Endothelial cell of umbilical vein (primary cell): ENCODE measurements around the gene MAP10. TPM values are rescaled to one million over a fixed set of nuclear protein-coding genes. Genes with fewer than 3 reads are reported as not detected.
A peak's percentile ranks its signal among the peaks of the same experiment; 100 is the strongest.

ENCODE experiments used
- BruUV-seq: library from RNA; stranded (reverse); fragments of 400-500 nt; replicated peaks from 2 replicates; lab custom pipeline; 2021; lab: Mats Ljungman, UMichigan
- CTCF ChIA-PET: fragments of 300-600, 350-600 bp; sonication (Branson Sonifier 250); formaldehyde crosslinking; loops from one replicate; lab custom pipeline; 2021; ENCODE audit warnings: antibody characterized with exemption, inconsistent platforms; lab: Charles Lee
- POLR2A ChIA-PET: fragments of 300-600, 350-600 bp; sonication (Branson Sonifier 250); formaldehyde crosslinking; loops from one replicate; lab custom pipeline; 2021; ENCODE audit warnings: antibody characterized with exemption, inconsistent platforms; lab: Charles Lee
- DNase-seq: peaks from one replicate; pipeline ENCODE4 v3.0.0-alpha.2; 2011; ENCODE audit warnings: low read depth, low spot score
- FAIRE-seq: peaks from 2 replicates; lab custom pipeline; 2011; peaks lifted over from hg19 to GRCh38; lab: Jason Lieb, UNC
- H2AFZ ChIP-seq: 2 replicates; pipeline ENCODE4 v1.6.0; 2012; ENCODE audit warnings: low read depth, low read length, control low read depth, inconsistent platforms
- H3K27ac ChIP-seq: 2 replicates; pipeline ENCODE4 v1.5.1; 2011; ENCODE audit warnings: low read depth, mild to moderate bottlenecking, control low read depth, low read length, moderate library complexity; ENCODE audit not compliant: insufficient read depth
- H3K27me3 ChIP-seq, 2 experiments: 2 replicates each; pipeline versions ENCODE4 v1.6.0 to v1.6.1; 2011; ENCODE audit warnings: low read length in 2 of 2, mixed read lengths in 1 of 2; ENCODE audit not compliant: control insufficient read depth in 2 of 2, insufficient read depth in 2 of 2
- H3K36me3 ChIP-seq, 2 experiments: 2 replicates in 1 of 2; 3 replicates in 1 of 2; pipeline ENCODE4 v1.5.1; 2011; ENCODE audit warnings: low read length in 2 of 2, mild to moderate bottlenecking in 1 of 2, moderate library complexity in 1 of 2; ENCODE audit not compliant: control insufficient read depth in 2 of 2, insufficient read depth in 2 of 2; ENCODE audit errors: extremely low read depth in 1 of 2
- H3K4me1 ChIP-seq: 3 replicates; pipeline ENCODE4 v1.5.1; 2011; ENCODE audit warnings: mild to moderate bottlenecking, low read length; ENCODE audit not compliant: control insufficient read depth, insufficient read depth; ENCODE audit errors: extremely low read depth
- H3K4me2 ChIP-seq: 2 replicates; pipeline ENCODE4 v1.6.1; 2011; ENCODE audit warnings: low read length, control low read depth, mixed read lengths; ENCODE audit not compliant: insufficient read depth
- H3K4me3 ChIP-seq, 3 experiments: fragments of 200-600 bp in 1 of 3; sonication (generic), shearing (Covaris generic) in 1 of 3; replicated peaks in 1 of 3; 2 replicates each; pipeline ENCODE4 v1.5.1; 2011 to 2016; ENCODE audit warnings: control low read depth in 3 of 3, low read length in 3 of 3, mild to moderate bottlenecking in 2 of 3, inconsistent platforms in 1 of 3, low read depth in 1 of 3, moderate library complexity in 1 of 3; ENCODE audit not compliant: insufficient read depth in 1 of 3
- H3K79me2 ChIP-seq: 2 replicates; pipeline ENCODE4 v1.6.0; 2012; ENCODE audit warnings: low read length, inconsistent platforms; ENCODE audit not compliant: control insufficient read depth, insufficient read depth
- H3K9ac ChIP-seq: replicated peaks from 2 replicates; pipeline ENCODE3; 2011; ENCODE audit warnings: low read length, control low read depth; ENCODE audit not compliant: insufficient read depth; ENCODE audit errors: extremely low read depth
- H3K9me1 ChIP-seq: replicated peaks from 3 replicates; pipeline ENCODE4 v1.6.0; 2011; ENCODE audit warnings: mild to moderate bottlenecking, low read length; ENCODE audit not compliant: control insufficient read depth, insufficient read depth; ENCODE audit errors: extremely low read depth
- H3K9me3 ChIP-seq: replicated peaks from 2 replicates; pipeline ENCODE4 v1.5.1; 2012; ENCODE audit warnings: low read length, inconsistent platforms; ENCODE audit not compliant: control insufficient read depth, insufficient read depth
- H4K20me1 ChIP-seq: replicated peaks from 2 replicates; pipeline ENCODE3; 2011; ENCODE audit warnings: mild to moderate bottlenecking, low read length; ENCODE audit not compliant: control insufficient read depth, insufficient read depth; ENCODE audit errors: extremely low read depth
- EZH2 ChIP-seq: IDR thresholded peaks from 2 replicates; pipeline ENCODE4 v1.6.1; 2012; ENCODE audit warnings: borderline replicate concordance, low read depth, mild to moderate bottlenecking, moderate library complexity, low read length, inconsistent platforms; ENCODE audit not compliant: severe bottlenecking
- FOS ChIP-seq: IDR thresholded peaks from 2 replicates; pipeline ENCODE4 v1.6.1; 2011; ENCODE audit warnings: mild to moderate bottlenecking, low read length, moderate library complexity, borderline replicate concordance; ENCODE audit not compliant: insufficient read depth
- GATA2 ChIP-seq: IDR thresholded peaks from 2 replicates; pipeline ENCODE4 v1.7.0; 2011; ENCODE audit warnings: low read depth, mild to moderate bottlenecking, moderate library complexity, mixed read lengths, low read length; ENCODE audit not compliant: insufficient read length, insufficient read depth
- MAX ChIP-seq: IDR thresholded peaks from 2 replicates; pipeline ENCODE4 v1.6.1; 2011; ENCODE audit not compliant: insufficient read depth, insufficient read length
- MYC ChIP-seq: IDR thresholded peaks from one replicate; pipeline ENCODE4 v1.6.1; 2011; ENCODE audit warnings: mild to moderate bottlenecking, low read depth, low read length
- POLR2A ChIP-seq: IDR thresholded peaks from 2 replicates; pipeline ENCODE4 v1.6.1; 2012; ENCODE audit warnings: low read depth, mild to moderate bottlenecking, control low read depth, low read length
- POLR2AphosphoS5 ChIP-seq: IDR thresholded peaks from 2 replicates; pipeline ENCODE4 v1.6.1; 2012; ENCODE audit warnings: low read depth, mild to moderate bottlenecking, control low read depth, low read length, moderate library complexity; ENCODE audit not compliant: insufficient read depth
- dilution Hi-C: fragments of 300-500 bp; cut with MboI; formaldehyde crosslinking; loops from one replicate; pipeline ENCODE4 v1.15.0; 2019; ENCODE audit warnings: low sequenced_read_pairs; ENCODE audit not compliant: extremely low pct_ligation_motif_present
- intact Hi-C: fragments of 100-400 bp; cut with micrococcal nuclease; formaldehyde crosslinking; loops from one replicate; pipeline ENCODE4 v1.10.0; 2022
- polyA plus RNA-seq, 4 experiments: library from polyadenylated mRNA; depleted of rRNA in 3 of 4; stranded (reverse) in 3 of 4; unstranded in 1 of 4; fragments of >200 nt; gene quantifications; 2 replicates each; pipeline versions ENCODE4 v1.2.1 to v1.2.3, GENCODE V29; 2011 to 2012; ENCODE audit warnings: missing spikeins in 1 of 4
- total RNA-seq: library from RNA; stranded (reverse); gene quantifications from 2 replicates; pipeline ENCODE4 v1.2.3, GENCODE V29; 2021
- TF ChIP-seq, protein P1 (sequence below), 2 donors: IDR thresholded peaks; 1 replicate in 1 of 2; 2 replicates in 1 of 2; pipeline ENCODE4 v1.5.1; 2011; ENCODE audit warnings: low read length in 2 of 2, mild to moderate bottlenecking in 2 of 2, moderate library complexity in 2 of 2, control low read depth in 1 of 2, inconsistent platforms in 1 of 2, low read depth in 1 of 2; ENCODE audit not compliant: insufficient read depth in 1 of 2; ENCODE audit errors: extremely low read depth in 1 of 2

Gene MAP10
- total and polyA plus RNA-seq, 2 donors (not counting 3 experiments of a cell fraction or from before 2014, with no cell fraction given), result 0.88 to 2.0 TPM

- H3K9me3 ChIP-seq, result no peaks in the 10 kb centered on the region
- no peak overlapping the region for H3K9ac ChIP-seq
- H2AFZ ChIP-seq, result no peak overlapping the region
- H3K9me1 ChIP-seq, result no peaks in the 10 kb centered on the region
- H3K27ac ChIP-seq, result no peak overlapping the region
- H3K4me2 ChIP-seq, result no peak overlapping the region
- H4K20me1 ChIP-seq, result no peaks in the 10 kb centered on the region
- no peaks in the 10 kb centered on the region for H3K4me1 ChIP-seq
- intact Hi-C loops (no loop called here), dilution Hi-C loops (no loop called here)
- BruUV-seq, result no TSS peak
- CTCF ChIA-PET, result interaction anchor here (1.2 kb wide), 1 partner anchor 113 kb away, joined by 3 read pairs; no protein-coding TSS in a partner anchor
- H3K79me2 ChIP-seq, result no peaks in the 10 kb centered on the region
- H3K36me3 ChIP-seq, result no peaks in the 10 kb centered on the region
- POLR2A ChIA-PET, result no interaction called here
- H3K4me3 ChIP-seq, result no peak overlapping the region
- no peak for FAIRE-seq
- no peaks in the 10 kb centered on the region for H3K27me3 ChIP-seq
- TF ChIP-seq GATA2, result no peak
- TF ChIP-seq FOS, result peak; percentile 42
- no peak for DNase-seq
Measured at GRCh38 chr1:232767305-232768074, 37.7 kb upstream of the MAP10 start.

DNA sequence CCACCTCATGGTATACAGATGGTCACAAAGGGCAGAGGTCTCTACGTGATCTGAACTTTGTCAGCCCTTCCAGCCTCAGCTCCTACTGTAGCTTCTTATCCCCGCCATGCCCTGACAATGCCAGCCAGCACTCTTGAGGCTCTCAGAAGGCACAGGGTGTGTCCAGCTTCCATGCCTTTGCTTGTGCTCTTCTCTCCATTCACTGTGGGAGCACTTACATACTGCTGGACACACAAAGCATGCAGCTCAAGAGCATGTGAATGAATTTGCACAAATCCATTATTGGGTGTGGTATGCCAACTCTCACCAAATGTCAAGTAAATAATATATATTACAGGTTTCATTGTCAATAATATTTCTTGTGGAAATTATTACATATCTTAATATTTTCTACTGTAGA, 36.4 kb upstream of the MAP10 start:
- DNase-seq, result no peak
- ChIA-PET POLR2A (no interaction called here), CTCF (interaction anchor here (0.5 kb wide), 1 partner anchor 26 kb away, joined by 3 read pairs; no protein-coding TSS in a partner anchor)
- TF ChIP-seq POLR2AphosphoS5 (no peak), MYC (no peak), MAX (no peak), GATA2 (no peak), EZH2 (no peak), POLR2A (no peak), FOS (no peak)
- TF ChIP-seq, protein P1, sequence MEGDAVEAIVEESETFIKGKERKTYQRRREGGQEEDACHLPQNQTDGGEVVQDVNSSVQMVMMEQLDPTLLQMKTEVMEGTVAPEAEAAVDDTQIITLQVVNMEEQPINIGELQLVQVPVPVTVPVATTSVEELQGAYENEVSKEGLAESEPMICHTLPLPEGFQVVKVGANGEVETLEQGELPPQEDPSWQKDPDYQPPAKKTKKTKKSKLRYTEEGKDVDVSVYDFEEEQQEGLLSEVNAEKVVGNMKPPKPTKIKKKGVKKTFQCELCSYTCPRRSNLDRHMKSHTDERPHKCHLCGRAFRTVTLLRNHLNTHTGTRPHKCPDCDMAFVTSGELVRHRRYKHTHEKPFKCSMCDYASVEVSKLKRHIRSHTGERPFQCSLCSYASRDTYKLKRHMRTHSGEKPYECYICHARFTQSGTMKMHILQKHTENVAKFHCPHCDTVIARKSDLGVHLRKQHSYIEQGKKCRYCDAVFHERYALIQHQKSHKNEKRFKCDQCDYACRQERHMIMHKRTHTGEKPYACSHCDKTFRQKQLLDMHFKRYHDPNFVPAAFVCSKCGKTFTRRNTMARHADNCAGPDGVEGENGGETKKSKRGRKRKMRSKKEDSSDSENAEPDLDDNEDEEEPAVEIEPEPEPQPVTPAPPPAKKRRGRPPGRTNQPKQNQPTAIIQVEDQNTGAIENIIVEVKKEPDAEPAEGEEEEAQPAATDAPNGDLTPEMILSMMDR (IDR thresholded peaks at IDR 0.05; ENCODE audit: extremely low read depth in 1 of 2, insufficient read depth in 1 of 2, low read depth in 1 of 2, low read length in 2 of 2), result no peak
- H3K4me2 ChIP-seq, result no peak overlapping the region
- dilution Hi-C loops (no loop called here), intact Hi-C loops (no loop called here)
- no peaks in the 10 kb centered on the region for H3K27me3 ChIP-seq
- no peak overlapping the region for H2AFZ ChIP-seq
- no peaks in the 10 kb centered on the region for H3K36me3 ChIP-seq
- H3K4me1 ChIP-seq, result no peaks in the 10 kb centered on the region
- H3K79me2 ChIP-seq, result no peaks in the 10 kb centered on the region
- no TSS peak for BruUV-seq
- no peaks in the 10 kb centered on the region for H3K9me1 ChIP-seq
- no peak overlapping the region for H3K27ac ChIP-seq
- no peak for FAIRE-seq
- H3K9ac ChIP-seq, result no peak overlapping the region
- H4K20me1 ChIP-seq, result no peaks in the 10 kb centered on the region
- no peak overlapping the region for H3K4me3 ChIP-seq
- H3K9me3 ChIP-seq, result no peaks in the 10 kb centered on the region
